Islet of Langerhans (tissue), 1 donor: ENCODE measurements around the gene TNIK.
A peak's percentile ranks its signal among the peaks of the same experiment; 100 is the strongest.
"Not testable (repeated sequence)": the region's sequence is repeated elsewhere in the genome, so short reads cannot be mapped to it uniquely, and the experiment has no call there.

Source experiments
- FAIRE-seq: peaks from one replicate; lab custom pipeline; 2011; peaks lifted over from hg19 to GRCh38; lab: Jason Lieb, UNC

Gene TNIK

DNA sequence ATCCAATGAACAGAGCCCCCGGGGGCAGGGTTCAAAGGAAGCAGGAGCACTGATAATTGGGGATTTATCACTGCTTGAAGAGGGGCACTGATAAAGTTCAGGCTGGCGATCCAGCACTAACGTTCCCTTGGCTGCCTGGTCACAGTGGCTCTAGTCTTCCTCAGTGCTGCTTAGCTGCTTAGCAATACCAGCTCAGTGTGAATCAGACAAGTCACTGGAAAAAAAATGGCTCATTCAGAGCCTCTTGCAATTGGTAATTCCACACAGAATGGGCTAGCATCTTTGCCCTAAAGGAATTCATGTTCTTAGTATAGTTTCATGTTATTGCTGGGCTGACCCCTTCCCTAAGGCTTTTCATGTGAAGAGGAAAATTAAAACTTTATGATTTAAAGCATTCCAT lies 338.0 kb downstream of the TNIK start:
- no peak for FAIRE-seq

DNA sequence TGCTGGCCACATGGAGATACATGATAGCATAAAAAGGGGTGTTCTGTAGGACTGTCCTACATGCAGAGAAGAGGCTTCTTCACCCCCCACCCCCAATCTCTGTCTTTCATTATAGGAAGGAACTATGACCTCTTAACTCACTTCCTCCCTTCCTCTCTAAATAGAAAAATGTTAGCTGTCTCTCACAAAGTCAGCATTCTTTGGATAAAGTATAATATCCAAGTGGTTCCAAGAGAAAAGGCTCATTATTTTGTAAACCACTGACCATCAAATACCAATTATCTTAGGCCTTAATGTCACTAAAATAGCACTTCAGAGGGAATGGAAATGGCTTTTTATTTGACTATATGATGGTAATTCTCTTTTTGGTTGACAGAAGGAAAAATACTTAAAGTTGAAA lies 338.4 kb downstream of the TNIK start:
- FAIRE-seq = no peak

DNA sequence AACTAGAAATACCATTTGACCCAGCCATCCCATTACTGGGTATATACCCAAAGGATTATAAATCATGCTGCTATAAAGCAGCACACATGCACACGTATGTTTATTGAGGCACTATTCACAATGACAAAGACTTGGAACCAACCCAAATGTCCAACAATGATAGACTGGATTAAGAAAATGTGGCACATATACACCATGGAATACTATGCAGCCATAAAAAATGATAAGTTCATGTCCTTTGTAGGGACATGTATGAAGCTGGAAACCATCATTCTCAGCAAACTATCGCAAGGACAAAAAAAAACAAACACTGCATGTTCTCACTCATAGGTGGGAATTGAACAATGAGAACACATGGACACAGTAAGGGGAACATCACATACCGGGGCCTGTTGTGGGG lies 340.8 kb downstream of the TNIK start:
- not testable (repeated sequence) for FAIRE-seq

DNA sequence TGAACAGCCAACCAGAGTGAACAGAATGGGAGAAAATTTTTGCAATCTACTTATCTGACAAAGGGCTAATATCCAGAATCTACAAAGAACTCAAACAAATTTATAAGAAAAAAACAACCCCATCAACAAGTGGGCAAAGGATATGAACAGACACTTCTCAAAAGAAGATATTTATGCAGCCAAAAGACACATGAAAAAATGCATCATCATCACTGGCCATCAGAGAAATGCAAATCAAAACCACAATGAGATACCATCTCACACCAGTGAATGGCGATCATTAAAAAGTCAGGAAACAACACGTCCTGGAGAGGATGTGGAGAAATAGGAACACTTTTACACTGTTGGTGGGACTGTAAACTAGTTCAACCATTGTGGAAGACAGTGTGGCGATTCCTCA lies 341.2 kb downstream of the TNIK start:
- not testable (repeated sequence) for FAIRE-seq

DNA sequence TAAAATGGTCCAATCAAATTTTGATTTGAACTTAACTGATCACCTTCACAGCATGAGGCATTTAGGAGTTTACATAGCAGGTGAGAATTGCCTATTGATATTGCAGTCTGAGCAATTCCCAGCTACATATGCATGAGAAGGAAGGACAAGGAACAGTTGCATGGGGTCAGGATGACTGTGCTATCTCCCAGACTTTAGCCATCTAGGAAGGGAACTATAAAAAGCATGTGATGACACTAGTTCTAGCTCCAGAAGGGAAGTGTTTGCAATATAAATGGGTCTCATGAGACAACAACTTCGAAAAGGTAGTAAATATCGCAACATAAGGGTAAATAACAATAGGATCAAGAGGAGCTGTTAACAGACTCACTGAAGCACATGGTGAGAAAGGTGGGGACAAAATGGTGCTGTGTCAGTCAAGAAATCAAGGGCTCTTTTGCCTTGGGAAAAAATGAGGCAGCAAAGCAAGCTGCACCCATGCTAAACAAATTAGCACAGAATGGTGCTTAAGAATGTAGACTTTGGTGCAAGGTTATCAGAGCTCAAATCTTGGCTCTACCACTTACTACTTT lies 343.3 kb downstream of the TNIK start:
- FAIRE-seq = no peak

DNA sequence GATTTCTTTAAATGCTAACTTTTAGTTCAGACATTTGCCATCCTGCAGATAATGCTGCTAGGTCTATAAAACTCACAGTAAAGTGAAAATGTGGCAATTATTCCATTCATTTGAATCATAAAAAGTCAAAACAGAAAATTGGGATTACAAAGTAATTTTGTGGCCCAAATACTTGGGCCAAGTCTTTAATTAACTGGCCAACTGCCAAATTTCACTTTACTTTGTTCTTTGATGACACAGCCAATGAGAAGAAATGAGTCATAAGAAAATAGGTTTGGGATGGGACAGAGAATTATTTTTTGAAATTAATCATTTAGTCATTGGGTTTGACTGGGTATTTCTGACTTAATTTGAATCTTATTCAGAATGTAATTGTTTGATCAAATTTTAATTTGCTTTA lies 343.8 kb downstream of the TNIK start:
- FAIRE-seq = no peak

DNA sequence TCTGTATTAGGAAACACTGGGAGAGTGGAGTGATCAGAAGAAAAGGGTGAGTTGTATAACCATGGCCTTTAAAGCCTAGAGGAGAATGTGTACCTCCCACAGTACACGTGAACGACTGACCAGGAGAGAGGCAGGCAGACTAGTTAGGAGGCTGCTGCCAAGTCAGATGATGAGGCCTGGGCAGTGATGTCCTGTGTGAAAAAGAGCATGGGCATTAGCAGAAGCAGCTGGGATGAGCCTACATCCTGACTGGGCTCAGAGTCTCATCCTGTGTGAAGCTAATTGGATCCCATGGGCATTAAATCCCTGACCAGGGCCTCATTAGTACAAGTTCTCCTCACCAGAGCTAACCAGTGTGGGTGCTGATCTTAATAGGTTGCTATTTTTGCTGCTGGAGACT lies 344.5 kb downstream of the TNIK start:
- no peak for FAIRE-seq

DNA sequence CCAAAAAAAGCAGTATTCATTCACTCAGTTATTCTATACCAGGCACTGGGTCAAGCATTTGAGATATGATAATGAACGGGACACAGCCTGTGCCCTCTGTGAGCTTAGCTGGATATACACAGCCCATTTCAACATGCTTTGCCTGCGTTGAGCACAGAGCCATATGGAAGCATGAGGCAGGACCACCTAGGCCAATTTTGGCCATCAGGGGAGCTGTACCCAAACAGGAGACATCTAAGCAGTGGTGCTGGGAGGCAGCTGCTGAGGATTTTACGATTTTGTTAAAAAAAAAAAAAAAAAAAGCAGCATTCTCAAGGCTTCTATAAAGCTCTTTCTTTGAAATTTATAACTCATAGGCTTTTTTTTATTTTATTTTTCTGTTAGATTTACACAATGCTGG lies 346.5 kb downstream of the TNIK start:
- FAIRE-seq = no peak

DNA sequence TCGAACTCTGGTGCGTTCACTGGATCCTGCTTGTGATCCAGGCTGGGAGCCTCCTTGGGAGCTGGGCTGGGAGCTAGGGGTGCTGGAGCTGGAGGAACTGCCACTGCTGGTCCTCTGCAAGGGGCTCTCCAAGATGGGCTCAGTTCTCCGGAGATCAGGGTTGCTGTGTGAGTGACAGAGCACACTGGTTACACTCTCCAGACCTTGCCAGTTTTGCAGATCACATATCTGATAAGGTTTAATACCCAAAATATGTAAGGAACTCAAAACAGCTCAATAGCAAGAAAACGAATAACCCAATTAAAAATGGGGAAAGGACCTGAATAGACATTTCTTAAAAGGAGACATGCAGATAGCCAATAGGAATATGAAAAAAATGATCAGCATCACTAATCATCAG lies 349.5 kb downstream of the TNIK start:
- no peak for FAIRE-seq

DNA sequence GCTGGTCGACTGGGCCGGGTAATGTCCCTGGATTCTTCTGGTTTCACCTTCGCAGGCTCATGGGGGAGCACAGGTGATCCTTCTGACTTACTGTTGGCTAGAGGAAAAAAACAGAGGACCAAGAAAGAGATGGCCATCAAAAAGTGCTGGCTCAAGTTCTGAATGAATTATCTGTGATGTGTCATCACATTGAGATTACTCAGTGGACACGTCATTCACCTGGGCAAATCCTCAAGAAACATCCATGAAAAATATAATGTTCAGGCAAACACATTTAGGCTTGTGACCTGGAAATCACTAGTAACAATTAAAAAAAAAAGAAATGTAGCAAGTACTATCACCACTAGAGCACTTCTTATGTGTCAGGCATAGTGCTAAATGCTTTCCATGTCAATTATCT lies 352.1 kb downstream of the TNIK start:
- FAIRE-seq = no peak

DNA sequence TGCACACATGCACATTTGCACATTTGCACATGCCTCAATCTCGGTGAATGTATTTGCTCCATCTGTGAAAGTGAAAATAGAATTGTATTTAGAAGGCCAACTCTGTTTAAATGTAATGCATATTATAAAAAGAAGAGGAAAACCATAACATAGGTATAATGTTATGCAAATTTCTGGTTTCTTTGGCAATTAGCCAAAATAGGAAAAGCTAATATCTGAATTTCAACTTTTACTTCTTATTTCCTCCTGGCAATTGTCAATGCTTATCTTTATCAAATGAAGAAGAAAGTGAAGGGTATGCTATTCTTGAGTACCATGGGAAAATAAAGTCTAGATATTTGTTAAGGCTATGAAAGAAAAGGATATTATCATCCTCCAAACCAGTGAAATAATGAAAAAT lies 357.0 kb downstream of the TNIK start:
- no peak for FAIRE-seq

DNA sequence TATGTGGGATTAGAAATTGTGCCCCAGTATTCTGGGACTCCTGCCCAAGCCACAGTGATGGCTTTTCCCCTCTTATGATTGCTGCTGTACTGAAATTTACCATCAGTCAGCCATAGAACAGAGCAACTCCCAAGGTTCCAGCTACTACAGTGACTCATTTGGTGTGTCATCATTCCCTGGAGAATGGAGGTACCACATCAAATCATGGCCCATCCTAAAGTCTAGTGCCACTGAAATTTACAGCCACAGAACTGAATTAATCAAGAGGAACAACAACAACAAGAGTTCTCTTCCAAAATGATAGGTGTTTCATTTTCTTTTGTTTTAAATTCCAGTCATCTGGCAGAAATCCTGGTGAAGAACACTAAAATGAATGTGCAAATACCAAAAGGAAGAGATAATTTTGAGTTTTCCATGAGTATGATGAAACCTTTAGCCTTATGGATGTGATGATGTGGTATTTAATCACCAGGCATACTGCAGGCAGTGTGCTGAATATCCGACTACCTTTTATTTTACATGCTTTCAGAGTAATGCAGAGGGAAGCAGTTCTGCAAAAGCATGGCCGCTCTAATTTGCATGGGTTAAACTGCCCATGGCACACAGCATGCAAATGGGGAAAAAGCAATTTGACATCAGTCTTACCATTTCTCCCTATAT lies 358.1 kb downstream of the TNIK start:
- no peak for FAIRE-seq

DNA sequence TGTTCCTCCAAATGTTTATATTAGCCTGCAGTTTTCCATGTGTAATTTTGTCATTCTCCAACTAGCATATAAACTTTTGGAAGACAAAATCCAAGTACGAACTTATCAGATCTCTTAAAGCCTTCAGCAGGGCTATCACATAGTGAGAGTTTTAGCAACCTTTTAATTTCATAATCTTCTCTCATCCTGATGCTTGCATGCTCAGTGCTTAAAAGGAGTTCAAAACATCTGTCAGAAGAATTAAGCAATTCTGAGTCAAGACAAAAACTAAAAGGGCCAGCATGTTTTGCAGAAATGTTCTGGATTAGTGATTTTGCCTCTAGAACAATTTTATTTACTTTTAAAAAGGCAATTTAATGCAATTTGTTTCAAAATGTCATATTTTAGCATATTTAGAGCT lies 360.3 kb downstream of the TNIK start:
- no peak for FAIRE-seq

DNA sequence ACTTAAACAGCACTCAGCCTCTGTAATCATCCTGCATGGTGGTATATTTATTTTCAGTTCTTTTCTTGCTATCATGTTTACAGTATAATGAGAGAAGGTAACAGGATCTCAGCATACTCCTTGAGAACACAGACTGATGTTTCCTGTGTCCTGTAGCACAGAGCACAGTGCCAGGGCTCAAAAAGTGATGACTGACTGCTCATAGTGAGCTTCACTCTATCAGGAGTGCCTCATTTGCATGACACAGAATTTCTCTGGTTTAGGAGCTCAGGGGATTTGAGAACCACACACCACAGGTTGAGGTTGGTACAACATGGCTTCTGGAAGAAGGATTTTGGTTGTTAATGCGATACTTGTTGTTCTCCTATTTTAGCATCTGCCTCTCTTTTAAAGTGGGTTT lies 365.1 kb downstream of the TNIK start:
- FAIRE-seq = no peak

DNA sequence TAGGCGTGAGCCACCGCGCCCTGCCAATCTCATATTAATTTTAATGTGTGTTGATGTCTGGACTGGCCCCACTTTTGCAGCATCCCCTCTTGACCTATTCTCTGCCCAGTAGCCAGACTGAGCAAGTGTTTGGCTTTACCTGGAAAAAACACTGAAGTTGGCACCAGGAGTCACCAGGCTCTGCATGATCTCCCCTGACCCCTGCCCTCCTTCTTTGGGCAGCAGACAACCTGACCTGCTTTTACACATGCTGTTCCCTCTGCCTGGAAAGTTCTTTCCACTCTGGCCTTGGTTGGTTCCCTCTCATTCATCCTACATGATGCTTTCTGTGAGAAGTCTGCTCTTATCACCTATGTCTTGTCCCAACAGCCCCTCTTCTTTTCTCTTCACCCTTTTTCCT lies 365.8 kb downstream of the TNIK start:
- FAIRE-seq = no peak

DNA sequence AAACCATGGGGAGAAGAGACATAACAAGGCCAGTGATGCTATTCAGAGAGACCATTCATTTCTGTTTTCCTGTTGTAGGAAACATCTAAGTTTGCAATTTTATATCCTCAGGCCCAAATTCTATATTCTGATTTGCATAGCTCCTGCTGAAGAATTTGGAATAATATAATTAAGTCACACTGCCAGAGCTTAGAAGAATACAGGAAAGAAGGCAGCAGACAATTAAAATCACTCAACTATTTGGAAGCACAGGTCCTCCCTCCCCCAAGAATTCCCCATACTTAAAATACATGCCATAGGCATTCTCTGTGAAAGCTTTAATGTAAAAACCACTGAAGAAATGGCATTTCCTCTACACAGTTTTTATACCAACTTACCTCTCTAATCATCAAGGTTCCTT lies 366.7 kb downstream of the TNIK start:
- FAIRE-seq = no peak

DNA sequence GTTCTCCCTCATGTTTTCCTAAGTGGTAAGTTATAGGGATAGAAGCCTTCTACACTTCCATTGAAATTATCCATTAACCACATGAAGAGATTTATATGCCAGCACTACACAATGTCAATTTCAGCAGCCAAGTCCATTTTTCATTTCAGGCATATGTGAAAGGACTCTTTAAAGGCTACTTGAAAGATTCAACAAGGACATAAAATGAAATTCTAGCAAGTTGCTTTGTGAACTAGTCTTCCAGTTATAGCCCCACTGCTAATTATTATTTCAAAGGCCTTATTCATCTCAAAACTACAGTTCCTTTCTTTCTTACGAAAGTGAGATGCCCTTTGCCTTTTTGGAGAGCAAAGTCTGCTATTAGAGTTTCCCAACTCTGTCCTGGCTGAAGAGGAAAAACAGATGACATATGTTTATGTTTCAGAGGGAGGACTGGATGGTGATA lies 367.7 kb downstream of the TNIK start:
- no peak for FAIRE-seq

DNA sequence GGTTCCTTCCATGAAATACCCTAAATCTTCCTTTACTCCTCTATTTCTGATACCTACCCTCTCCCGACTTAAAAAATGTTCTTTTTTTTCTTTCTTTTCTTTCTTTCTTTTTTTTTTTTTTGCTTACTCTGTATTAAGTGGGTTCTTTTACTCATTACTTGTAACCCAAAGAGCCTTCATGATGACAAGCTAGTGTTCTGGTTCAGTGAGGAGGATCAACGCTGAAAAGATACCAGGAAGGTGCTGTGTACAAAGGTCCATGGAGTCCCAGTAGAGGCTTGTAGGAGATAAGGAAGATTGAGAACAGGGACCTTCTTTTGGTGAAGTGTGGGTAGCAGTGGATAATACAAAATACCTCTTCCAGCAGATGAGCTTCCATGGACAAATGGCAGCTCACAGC lies 369.9 kb downstream of the TNIK start:
- FAIRE-seq = no peak

DNA sequence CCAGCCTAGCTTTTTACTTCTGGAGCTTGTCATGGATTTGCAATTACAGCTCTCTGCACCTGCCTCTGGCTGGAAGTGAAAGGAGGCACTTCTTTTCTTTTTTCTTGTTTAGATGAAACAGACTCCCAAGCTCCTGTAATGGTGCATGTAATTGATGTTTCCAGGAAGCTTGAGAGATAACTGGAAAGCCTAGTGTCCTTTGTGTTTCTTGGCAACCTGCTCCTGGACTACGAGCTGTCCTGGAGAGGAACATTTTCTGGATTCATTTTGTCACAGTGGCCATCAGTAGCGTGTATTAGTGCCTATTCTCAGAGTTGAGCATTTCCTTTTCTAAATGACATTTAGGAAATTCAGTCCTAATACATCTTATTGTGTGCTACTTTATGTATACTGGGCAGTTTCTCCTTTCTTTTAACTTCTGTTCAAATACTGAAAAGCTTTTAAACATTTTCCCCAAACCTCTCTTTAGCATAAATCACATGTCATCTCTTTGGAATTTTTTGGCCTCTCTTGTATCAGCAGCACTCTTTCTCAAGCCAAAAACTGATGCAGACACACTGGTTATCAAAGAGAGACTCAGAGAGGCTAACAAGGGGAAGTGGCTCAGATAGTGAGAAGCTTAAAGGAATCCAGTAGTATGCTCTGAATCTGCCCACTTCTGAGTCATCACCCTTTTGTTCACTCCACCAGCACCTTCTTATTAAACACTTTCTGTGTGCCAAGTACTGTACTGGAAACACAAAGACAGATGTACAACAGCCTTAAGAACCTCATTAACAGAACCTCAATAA lies 371.0 kb downstream of the TNIK start:
- FAIRE-seq = peak; percentile 71

DNA sequence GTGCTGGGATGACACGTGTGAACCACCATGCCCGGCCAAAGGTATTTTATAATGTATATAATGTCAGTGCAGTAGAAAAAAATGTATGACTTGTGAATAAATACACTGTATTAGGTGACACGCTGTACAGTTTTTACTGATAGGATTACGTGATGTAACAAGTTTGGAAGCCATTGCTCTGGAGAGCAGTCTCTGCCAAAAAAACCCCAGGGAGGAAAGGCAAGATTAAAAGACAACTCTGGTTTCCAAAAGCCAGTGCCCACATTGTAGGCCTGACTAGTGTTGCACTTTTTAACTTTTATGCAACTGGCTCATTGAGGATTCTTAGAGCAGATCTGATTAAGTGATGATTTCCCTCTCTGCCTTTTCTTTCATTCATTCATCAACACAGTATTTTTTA lies 371.7 kb downstream of the TNIK start:
- no peak for FAIRE-seq

DNA sequence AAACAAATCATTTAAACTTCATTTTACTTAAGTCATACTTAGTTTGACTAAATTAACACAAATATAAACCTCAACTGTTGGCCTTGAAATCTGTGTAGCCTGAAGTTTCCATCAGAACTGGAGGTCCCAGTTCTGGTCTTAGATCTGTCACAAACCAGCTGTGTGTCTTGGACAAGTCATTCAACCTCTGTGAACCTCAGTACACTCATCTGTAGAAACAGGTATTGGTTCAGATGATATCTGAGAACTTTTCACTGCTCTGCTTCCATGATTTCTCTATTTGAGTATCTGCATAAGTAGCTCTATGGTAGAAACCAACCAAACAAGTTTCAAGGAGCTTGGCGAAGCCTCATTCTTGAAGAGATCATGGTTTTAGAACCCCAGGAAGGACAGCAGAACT lies 373.3 kb downstream of the TNIK start:
- no peak for FAIRE-seq

DNA sequence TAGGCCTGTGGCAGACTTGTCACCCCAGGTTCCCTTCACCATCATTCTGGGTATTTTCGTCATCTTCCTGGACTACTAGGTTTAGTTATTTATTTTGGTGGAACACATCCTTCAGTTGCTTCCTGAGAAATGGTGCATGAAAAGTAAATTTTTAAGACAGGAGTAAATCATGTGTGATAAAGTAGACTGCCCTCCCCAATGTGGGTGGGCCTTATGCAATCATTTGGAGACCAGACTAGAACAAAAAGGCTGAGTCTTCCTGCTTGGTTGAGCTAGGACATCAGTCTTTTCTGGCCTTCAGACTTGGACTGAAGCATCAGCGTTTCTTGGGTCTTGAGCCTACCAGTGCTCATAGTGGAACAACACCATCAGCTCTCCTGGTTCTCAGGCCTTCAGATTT lies 382.9 kb downstream of the TNIK start:
- FAIRE-seq = no peak

DNA sequence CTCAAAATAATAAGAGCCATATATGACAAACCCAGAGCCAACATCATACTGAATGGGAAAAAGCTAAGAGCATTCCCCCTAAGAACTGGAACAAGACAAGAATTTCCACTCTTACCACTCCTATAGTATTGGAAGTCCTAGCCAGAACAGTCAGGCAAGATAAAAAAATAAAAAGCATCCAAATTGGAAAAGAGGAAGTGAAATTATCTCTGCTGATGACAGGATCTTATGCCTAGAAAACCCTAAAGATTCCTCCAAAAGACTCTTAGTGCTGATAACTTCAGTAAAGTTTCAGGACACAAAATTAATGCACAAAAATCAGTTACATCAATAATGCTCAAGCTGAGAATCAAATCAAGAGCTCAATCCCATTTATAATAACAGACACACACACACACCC lies 387.8 kb downstream of the TNIK start:
- FAIRE-seq = no peak

DNA sequence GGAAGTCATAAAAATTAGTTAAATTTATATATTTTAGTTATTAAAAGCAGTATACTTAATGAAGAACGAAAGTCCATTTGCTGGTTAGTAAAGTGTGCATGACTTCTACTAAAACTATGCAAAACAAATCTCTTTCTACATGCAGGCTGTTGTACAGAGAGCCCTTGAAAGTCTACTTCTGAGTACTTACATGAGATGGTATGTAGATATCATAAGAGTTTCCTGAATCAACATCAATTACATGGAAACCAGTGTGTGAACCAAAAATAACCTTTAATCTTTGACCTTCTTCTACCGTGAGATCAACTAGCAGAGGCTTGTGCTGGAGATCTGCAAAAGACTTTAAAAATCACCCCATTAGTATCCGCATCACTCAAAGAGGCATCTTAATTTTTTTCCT lies 391.5 kb downstream of the TNIK start:
- no peak for FAIRE-seq
